Activated CD8-positive, alpha-beta memory T cell treated with anti-CD3 and anti-CD28 coated beads for 48 hours (primary cell): ENCODE results near the gene TMEM106C.
"Not testable (repeated sequence)": the region's sequence is repeated elsewhere in the genome, so short reads cannot be mapped to it uniquely, and the experiment has no call there.

ENCODE experiments used
- DNase-seq, 3 experiments: peaks; one replicate each; pipeline ENCODE4 v3.0.0-alpha.2; 2020; ENCODE audit warnings: low read depth in 2 of 3, low spot score in 2 of 3

TMEM106C gene

GRCh38 chr12:47949441-47950341, 13.7 kb upstream of the TMEM106C start:
- DNase-seq = peak in 1 of 3 experiments; percentile 26

- DNase-seq = no peak
These were observed 12.4 kb upstream of the TMEM106C start for GRCh38 chr12:47950856-47951468.

GRCh38 chr12:47954058-47954457, 9.3 kb upstream of the TMEM106C start:
- no peak for DNase-seq

- DNase-seq = no peak
These were observed 8.8 kb upstream of the TMEM106C start for GRCh38 chr12:47954467-47955045.

GRCh38 chr12:47955059-47955458, 8.3 kb upstream of the TMEM106C start:
- no peak for DNase-seq

- not testable (repeated sequence) for DNase-seq
These were observed 5.7 kb upstream of the TMEM106C start for GRCh38 chr12:47957671-47958070.

- DNase-seq = no peak
These were observed 1.2 kb upstream of the TMEM106C start for GRCh38 chr12:47962198-47962597.

GRCh38 chr12:47964106-47964728, 821 bp downstream of the TMEM106C start:
- DNase-seq = no peak

GRCh38 chr12:47965581-47965980, 2.2 kb downstream of the TMEM106C start:
- no peak for DNase-seq

- no peak for DNase-seq
These were observed 4.3 kb downstream of the TMEM106C start for GRCh38 chr12:47967461-47968321.

GRCh38 chr12:47969845-47970244, 6.4 kb downstream of the TMEM106C start:
- DNase-seq = no peak

- no peak for DNase-seq
These were observed 7.4 kb downstream of the TMEM106C start for GRCh38 chr12:47970843-47971242.

- no peak for DNase-seq
These were observed 9.5 kb downstream of the TMEM106C start for GRCh38 chr12:47972895-47973294.

GRCh38 chr12:47973870-47974269, 10.5 kb downstream of the TMEM106C start:
- no peak for DNase-seq

- no peak for DNase-seq
These were observed 11.7 kb downstream of the TMEM106C start for GRCh38 chr12:47975036-47975620.

- DNase-seq = no peak
These were observed 12.4 kb downstream of the TMEM106C start for GRCh38 chr12:47975816-47976215.

GRCh38 chr12:47977046-47977771, 13.8 kb downstream of the TMEM106C start:
- no peak for DNase-seq

GRCh38 chr12:47977772-47978597, 14.6 kb downstream of the TMEM106C start:
- DNase-seq = no peak

- no peak for DNase-seq
These were observed 15.1 kb downstream of the TMEM106C start for GRCh38 chr12:47978598-47978873.
